GM21390 (cell line): ENCODE data around the gene TRIM24.
"Not testable (repeated sequence)": the region's sequence is repeated elsewhere in the genome, so short reads cannot be mapped to it uniquely, and the experiment has no call there.

ENCODE experiments used
- ATAC-seq: cut with Tn5 transposase; IDR thresholded peaks from one replicate; pipeline ENCODE4 v1.9.1; 2021; ENCODE audit not compliant: unreplicated experiment

Gene TRIM24

DNA sequence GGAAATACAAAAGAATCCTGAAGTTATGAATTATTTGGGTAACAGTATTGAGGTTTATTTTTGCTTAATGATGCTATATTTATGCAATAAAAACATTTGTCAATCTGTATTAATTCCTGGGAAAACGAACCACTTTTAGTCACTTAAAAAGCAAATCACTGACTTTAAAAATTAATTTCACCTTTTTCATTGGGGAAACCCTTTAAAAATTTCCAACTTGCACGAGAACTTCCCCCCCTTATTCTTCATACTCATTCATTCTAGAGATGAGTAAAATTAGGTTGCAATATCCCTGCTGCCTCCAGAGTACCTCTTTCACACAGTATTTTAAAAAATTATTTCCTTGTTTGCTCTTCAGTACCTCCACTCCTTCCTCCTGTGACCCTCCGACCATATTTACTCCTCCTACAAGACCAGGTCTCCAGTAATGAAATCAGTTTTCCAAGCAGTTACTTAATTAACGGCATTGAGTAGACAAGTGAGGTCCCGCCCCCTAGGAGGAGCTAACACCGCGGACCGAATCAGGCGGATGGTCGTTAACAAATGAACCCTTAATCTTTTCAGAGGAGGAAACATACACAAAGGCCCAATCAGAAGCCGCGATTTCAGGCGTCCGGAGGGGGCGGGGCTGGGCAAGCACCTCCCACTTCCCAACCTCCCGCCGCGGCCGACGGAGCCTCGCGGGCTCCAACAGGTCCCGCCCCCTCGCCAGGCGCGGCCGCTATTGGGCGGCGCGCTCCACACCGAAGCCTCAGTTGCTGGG, 465 bp upstream of the TRIM24 start:
- ATAC-seq = peak; percentile 74

DNA sequence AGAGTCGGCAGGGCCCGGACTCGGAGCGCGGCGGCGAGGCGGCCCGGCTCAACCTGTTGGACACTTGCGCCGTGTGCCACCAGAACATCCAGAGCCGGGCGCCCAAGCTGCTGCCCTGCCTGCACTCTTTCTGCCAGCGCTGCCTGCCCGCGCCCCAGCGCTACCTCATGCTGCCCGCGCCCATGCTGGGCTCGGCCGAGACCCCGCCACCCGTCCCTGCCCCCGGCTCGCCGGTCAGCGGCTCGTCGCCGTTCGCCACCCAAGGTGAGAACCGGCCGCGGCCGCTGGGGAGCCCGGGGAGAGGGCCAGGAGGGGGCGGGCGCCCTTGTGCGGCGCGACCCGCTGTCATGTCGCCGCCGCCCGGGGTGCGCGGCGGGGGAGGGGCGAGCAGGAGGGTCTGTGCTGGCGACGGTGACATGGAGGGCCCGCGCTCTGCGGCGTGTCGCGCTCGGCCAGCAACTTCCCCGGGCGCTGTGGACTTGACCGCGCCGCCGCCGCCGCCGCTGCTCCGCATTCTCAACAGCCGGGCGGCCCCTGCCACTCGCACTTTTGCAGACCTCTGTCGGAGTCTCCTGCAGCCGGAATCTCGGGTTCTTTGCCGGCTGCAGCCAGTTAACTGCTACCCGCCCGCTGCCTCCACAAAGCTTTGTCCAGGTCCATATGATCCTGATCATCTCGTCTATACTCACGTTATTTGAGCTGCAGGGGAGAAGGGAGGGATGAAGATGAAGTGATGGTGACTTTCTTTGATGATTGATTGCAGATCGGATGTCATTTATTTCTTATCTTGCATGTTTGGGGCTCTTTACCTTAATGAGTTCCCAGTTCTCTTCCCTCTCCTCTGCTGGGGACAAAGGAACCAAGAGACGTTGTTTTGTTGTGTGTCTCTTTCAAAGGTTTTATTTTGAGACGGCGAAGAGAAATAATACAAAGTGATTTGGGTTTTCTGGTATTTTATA, 869 bp downstream of the TRIM24 start:
- ATAC-seq = peak; percentile 37

DNA sequence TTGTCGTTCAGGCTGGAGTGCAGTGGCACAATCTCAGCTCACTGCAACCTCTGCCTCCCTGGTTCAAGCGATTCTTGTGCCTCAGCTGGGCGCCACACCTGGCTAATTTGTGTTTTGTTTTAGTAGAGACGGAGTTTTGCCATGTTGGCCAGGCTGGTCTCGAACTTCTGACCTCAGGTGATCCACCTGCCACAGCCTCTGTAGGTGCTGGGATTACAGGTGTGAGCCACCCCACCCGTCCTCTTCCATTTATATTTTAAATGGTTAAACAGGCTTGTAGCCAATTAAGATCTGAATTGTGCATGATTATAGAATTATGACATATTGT, 3.2 kb downstream of the TRIM24 start:
- not testable (repeated sequence) for ATAC-seq

DNA sequence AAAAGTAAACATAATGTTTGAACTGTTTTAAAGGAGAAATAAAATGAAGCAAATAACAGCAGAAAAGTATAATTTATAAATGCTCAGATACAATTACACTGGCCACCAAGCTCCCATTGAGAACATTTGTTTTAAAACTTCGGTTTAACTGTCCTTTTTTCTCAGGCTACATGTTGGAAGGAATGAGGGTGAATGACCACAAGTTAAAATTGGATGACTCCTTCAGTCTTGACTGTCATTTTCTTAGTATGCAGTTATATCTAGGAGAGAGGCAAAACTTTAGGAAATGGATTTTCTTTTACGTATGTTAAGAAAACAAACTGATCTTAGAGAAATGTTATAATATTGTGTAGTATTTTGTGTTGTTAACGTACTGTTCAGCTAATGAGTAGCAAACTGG, 5.0 kb downstream of the TRIM24 start:
- no peak for ATAC-seq

DNA sequence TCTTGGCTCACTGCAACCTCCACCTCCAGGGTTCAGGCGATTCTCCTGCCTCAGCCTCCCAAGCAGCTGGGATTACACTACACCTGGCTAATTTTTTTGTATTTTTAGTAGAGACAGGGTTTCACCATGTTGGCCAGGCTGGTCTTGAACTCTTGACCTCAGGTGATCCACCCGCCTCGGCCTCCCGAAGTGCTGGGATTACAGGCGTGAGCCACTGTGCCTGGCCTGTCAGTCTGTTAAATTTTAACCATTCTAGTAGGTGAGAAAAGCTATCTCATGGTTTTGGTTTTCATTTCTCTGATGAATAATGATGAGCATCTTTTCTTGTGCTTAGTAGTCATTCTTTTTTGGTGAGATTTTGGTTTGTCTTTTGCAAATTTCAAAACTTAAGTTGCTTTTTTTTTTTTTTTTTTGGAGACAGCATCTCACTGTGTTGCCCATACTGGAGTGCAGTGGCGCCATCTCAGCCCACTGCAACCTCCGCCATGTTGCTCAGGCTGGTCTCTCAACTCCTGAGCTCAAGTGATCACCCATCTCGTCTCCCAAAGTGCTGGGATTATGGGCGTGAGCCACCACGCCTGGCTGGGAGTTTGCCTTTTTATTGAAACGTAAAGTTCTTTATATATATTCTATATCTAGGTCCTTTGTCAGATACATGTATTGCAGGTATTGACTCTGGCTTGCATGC, 6.2 kb downstream of the TRIM24 start:
- ATAC-seq = peak; percentile 79

DNA sequence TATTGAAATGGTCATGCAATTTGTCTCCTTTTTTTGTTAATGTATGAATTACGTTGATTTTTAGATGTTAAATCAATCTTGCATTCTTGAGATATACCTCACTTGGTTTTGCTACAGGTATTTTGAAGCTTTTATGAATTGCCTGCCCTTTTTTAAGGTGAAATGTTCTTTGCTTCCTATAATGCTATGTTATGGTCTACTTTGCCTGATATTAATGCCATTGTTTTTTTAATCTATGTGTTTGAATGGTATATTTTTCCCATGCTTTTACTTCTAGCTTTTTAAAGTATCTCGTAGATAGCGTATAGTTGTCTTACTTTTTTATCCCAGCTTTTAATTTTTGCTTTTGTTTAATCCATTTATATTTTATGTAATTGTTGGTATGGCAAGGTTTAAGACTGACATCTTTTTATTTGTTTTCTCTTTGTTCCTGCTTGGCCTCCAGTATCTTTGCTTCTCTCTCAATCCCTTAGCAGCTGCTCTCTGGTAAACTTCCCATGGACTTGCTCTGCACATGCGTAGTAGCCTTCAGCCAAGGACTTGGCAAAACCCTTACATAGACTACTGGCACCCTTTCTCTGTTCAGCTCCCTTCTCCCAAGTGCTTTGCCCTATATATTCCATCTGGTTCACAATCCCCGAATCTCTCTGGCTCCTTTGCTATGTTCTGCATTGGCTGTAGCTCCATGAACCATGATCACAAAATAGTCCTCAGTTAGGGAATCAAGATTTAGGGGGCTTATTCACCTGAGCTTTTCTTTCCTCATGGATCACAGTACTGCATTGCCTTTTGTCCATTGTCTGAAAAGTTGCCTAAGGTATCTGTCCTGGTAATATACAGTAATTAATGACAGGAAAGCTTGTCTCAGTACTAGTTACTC, 8.4 kb downstream of the TRIM24 start:
- no peak for ATAC-seq

DNA sequence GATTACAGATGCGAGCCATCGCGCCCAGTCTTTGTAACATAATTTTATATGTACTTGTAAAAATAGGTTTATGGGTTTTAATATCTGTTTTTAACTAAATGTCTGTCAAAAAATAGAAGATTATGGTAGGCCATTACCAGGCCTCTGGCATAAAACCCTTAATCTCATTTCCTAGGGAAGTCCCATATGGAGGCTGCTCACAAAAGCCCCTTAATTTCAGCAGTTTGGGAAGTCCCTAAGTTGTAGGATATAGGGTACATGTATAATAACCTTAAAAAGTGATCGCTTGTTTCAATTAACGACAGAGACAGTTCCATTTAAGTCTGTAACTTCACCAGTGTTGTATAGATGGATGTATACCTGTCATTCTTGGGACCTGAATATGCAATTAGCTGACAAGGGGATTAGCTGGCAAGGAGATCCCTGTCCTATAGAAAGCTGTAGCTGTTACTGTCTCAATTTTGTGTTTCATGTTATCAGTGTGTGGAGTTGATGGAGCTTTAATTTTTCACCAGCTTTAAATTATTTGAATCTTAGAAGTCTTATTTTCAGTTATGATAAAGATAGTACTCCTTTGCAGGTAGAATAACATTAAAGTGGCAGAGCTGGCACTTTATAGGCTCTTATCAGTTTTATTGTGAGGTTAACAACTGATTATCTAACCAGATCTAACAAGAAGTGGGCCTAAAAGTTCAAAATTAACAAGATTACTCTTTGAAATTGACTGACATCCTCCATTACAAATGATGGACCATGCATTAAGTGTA, 10.5 kb downstream of the TRIM24 start:
- no peak for ATAC-seq

DNA sequence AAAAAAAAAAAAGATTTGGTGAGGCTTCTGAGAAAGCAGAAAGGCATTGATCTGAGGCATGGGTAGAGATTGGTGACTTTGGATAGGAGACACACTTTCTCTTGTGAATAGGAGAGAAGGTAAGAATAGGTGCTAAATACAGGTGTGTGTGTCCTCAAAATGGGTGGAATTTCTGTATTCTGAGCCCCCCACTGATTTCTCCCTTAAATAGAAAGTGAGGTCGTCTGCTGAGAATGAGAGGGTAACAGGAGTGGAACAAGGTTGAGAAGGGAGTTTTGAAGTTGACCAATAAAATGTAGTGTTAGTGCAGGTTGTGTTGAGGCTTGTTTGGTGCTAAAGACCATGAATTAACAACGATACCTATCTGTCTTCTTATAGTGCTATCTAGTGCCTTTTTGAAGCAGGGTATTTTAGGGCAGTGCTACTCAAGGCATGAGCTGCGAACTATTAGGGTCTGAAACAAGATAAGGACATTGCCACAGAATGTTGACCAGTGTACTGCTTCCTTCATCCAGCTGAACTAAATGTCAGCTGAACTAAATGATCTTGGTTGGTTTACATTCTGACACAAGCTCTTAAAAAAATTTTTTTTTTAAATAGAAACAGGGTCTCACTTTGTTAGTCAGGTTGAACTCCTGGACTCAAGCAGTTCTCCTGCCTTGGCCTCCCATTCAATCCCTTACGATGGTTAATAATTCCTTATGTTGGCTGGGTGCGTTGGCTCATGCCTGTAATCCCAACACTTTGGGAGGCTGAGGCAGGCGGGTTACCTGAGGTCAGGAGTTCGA, 12.4 kb downstream of the TRIM24 start:
- no peak for ATAC-seq

DNA sequence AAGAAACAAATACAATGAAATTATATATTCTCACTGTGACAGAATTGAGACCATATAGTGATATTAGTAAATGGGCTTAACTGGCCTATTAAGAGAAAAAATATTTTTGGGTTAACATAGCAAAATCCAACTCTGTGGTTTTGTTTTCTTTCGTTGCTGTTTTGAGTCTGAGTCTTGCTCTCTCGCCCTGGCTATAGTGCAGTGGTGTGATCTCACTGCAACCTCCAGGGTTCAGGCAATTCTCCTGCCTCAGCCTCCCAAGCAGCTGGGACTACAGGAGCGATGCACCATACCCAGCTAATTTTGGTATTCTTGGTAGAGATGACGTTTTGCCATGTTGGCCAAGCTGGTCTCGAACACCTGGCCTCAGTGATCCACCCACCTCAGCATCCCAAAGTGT, 15.3 kb downstream of the TRIM24 start:
- ATAC-seq = no peak

DNA sequence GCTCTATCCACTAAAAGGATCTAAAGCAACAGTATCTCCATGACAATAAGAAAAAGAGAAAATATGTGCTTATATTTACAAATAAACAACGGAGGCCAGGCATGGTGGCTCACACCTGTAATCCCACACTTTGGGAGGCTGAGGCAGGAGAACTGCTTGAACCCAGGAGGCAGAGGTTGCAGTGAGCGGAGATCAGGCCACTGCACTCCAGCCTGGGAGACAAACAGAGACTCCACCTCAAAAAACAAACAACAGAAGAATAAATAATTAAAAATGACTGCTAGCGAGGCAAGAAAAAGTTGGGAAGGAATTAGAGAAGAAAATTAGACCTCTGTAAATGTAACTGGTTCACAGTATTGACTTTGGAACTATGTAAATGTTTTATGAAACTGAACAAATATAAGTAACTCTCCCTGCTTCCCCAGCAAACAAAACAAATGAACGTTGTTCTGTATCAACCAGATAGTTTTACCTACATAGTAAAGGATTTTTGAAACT, 17.1 kb downstream of the TRIM24 start:
- no peak for ATAC-seq

DNA sequence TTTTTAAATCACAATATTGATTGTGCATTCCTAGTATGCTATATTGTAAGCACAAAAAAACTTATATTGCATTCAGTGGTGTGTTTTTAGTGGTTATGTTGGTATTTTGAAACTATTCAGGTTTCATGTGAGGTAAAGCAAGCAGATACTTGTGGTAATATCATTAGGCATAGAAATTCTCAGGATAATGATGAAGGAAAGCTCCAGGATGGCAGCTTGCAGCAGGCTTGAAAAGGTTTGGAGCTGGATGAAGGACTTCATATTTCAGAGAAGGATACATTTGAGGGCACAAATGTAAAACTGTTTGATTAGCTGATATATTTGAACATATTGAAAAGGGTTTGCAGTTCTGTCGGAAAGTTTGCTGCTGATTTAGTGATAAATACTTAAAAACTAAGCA, 17.5 kb downstream of the TRIM24 start:
- ATAC-seq = no peak

DNA sequence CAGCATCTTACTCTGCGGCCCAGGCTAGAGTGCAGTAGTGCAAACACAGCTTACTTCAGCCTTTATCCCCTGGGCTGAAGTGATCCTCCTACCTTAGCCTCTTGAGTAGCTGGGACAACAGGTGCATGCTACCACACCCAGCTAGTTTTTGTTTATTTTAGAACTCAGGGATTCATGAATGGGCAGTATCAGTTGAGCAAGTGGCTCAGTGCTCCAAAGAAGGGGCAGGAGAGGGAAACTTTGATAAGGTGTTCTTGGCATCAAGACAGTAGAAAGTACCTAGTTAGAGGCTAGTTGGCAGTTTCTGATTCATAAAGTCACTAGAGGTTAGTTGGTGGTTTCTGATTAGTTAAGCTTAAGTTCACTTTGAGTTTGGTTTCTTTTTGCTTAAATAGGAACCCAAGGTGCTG, 18.4 kb downstream of the TRIM24 start:
- peak; percentile 76 for ATAC-seq

DNA sequence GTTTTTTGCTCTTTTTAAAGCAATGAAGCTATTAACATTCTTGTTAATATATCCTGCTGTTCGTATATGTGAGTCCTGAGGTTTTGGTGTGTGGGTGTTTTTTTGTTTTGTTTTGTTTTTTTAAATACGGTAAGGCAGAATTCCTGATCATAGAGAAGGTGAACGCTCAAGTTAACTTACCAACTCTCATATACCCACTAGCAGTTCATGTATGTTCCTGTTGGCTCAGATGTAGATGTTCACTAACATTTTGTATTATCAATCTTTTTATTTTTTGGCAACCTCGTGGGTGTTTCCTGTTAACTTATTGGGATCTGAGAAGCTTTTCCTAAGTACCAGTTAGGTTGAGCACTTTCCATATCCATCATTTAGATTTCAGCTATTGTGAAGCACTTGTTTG, 20.5 kb downstream of the TRIM24 start:
- no peak for ATAC-seq

DNA sequence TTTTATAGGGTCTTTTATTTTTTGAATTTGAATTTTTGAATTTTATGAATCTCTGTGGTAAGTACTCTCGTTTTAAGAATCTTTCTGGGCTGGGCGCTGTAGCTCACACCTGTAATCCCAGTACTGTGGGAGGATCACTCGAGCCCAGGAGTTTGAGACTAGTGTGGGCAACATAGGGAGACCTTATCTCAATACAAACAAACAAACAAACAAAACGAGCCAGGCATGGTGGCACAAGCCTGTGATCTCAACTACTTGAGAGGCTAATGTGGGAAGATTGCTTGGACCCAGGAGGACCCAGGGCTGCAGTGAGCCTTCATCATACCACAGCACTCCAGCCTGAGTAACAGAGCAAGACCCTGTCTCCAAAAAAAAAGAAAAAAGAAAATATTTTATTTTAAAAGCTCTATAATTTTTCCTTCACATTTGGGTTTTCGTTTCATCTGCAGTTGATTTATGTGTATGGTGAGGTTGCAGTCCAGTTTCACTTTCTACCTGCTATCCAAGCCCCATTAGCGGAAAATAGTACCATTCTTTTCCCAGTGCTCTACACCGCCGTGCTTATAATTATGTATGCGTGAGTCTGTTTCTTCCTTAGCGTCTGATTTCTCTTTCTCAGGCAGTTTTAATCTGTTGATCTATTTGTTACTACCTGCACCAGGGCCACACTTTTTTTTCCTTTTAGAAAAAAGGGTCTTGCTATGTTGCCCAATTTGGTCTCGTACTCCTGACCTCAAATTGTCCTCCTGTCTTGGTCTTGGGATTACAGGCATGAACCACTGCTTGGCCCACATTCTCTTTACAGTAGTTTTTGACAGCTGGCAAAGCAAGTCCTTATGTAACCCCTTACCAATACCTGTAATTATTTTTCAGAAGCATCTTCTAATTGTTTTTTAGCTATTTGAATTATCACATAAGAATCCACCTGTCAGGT, 21.7 kb downstream of the TRIM24 start:
- no peak for ATAC-seq

DNA sequence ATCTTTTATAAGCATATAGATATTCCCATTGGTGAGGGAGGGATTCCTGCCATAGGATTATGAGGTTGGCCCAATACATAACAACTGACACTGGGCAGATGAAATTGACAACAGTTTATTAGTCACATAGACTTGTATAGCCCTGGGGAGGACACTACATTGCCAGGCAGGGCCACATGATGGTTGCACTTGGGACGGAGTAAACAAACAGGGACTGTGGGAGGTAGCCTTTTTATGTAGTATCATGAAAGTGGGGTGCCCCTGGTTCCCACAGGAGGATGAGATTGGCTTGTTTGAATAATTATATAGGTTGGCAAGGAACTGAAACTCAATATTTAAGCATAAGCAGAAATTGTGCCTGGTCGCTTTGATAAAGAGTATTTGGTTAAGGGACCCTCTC, 23.5 kb downstream of the TRIM24 start:
- no peak for ATAC-seq

DNA sequence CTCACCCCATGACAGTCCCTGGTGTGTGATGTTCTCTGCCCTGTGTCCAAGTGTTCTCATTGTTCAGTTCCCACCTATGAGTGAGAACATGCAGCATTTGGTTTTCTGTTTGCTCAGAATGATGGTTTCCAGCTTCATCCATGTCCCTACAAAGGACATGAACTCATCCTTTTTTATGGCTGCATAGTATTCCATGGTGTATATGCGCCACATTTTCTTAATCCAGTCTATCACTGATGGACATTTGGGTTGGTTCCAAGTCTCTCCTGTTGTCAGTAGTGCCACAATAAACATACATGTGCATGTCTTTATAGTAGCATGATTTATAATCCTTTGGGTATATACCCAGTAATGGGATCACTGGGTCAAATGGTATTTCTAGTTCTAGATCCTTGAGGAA, 25.4 kb downstream of the TRIM24 start:
- ATAC-seq = not testable (repeated sequence)

DNA sequence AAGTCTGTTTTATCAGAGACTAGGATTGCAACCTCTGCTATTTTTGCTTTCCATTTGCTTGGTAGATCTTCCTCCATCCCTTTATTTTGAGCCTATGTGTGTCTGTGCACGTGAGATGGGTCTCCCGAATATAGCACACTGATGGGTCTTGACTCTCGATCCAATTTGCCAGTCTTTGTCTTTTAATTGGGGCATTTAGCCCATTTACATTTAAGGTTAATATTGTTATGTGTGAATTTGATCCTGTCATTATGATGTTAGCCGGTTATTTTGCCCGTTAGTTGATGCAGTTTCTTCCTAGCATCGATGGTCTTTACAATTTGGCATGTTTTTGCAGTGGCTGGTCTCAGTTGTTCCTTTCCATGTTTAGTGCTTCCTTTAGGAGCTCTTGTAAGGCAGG, 29.1 kb downstream of the TRIM24 start:
- ATAC-seq = not testable (repeated sequence)
